ENCODE measurements around the gene LPCAT2. TPM values are rescaled to one million over a fixed set of nuclear protein-coding genes. Genes with fewer than 3 reads are reported as not detected.

LPCAT2 gene
- total RNA-seq, 1 experiment from 2014 or later: 0.47 TPM

DNA sequence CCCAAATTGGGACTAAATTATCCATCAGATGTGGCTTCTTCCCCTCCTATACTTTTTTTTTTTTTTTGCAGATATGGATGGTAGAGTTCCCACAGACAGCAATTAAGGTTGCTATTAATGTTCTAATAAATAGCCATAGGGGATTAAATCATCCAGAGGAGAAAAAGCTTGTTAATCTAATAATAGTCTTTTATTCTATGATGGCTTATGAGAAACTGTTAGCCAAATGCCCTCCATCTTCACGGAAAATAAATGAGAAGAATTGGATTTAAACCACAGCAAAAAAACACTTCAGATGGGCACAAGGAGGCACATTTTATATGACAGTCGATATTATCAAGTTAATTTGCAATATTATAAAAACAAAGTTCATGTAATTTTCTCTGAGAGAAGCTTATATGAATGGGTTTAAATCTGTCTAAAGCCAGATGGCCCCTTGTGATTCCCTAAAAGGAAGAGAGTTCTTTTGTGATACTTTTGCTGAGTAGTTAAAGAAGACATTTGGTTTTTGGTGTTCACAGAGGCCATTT lies 52.5 kb downstream of the LPCAT2 start:
- Histone ChIP-seq H3K36me3 (no peaks in the 10 kb centered on the region), H3K27ac (no peak overlapping the region), H3K27me3 (replicated peaks) (no peaks in the 10 kb centered on the region), H3K4me1 (replicated peaks) (peaks cover 27% of the 10 kb centered on the region), H3K9me3 (replicated peaks) (no peaks in the 10 kb centered on the region), H3K4me3 (no peak overlapping the region)
- DNase-seq (ENCODE audit: low read depth in 1 of 2, low spot score in 2 of 2): no peak

GRCh38 chr16:55562936-55563335 lies 54.1 kb downstream of the LPCAT2 start:
- no peak overlapping the region for H3K4me3 ChIP-seq
- no peak for DNase-seq (ENCODE audit: low read depth in 1 of 2, low spot score in 2 of 2)

GRCh38 chr16:55563797-55564196 lies 54.9 kb downstream of the LPCAT2 start:
- H3K4me3 ChIP-seq: no peak overlapping the region
- peaks cover 39% of the 10 kb centered on the region for H3K4me1 ChIP-seq (replicated peaks)
- no peaks in the 10 kb centered on the region for H3K9me3 ChIP-seq (replicated peaks)
- no peaks in the 10 kb centered on the region for H3K36me3 ChIP-seq
- no peak overlapping the region for H3K27ac ChIP-seq
- no peak for DNase-seq (ENCODE audit: low read depth in 1 of 2, low spot score in 2 of 2)
- H3K27me3 ChIP-seq (replicated peaks): no peaks in the 10 kb centered on the region

More at GRCh38 chr16:55562936-55563335, 54.1 kb downstream of the LPCAT2 start:
- H3K27ac ChIP-seq: no peak overlapping the region
- no peaks in the 10 kb centered on the region for H3K9me3 ChIP-seq (replicated peaks)
- H3K36me3 ChIP-seq: no peaks in the 10 kb centered on the region
- peaks cover 35% of the 10 kb centered on the region for H3K4me1 ChIP-seq (replicated peaks)
- H3K27me3 ChIP-seq (replicated peaks): no peaks in the 10 kb centered on the region

DNA sequence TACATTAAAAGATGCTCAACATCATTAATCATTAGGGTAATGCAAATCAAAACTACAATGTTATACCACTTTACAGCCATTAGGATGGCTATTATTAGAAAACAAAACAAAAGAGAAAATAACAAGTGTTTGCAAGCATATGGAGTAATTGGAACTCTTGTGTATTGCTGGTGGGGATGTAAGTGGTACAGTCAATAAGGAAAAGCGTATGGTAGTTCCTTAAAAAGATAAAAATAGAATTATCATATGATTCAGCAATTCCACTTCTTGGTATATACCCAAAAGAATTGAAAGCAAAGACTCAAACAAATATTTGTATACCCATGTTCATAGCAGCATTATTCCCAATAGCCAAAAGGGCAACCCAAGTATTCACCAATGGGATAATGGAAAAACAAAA lies 56.2 kb downstream of the LPCAT2 start:
- Histone ChIP-seq H3K27ac (no peak overlapping the region), H3K9me3 (replicated peaks) (no peaks in the 10 kb centered on the region), H3K36me3 (no peaks in the 10 kb centered on the region), H3K27me3 (replicated peaks) (no peaks in the 10 kb centered on the region), H3K4me3 (no peak overlapping the region), H3K4me1 (replicated peaks) (peaks cover 29% of the 10 kb centered on the region)
- DNase-seq (ENCODE audit: low read depth in 1 of 2, low spot score in 2 of 2): no peak

DNA sequence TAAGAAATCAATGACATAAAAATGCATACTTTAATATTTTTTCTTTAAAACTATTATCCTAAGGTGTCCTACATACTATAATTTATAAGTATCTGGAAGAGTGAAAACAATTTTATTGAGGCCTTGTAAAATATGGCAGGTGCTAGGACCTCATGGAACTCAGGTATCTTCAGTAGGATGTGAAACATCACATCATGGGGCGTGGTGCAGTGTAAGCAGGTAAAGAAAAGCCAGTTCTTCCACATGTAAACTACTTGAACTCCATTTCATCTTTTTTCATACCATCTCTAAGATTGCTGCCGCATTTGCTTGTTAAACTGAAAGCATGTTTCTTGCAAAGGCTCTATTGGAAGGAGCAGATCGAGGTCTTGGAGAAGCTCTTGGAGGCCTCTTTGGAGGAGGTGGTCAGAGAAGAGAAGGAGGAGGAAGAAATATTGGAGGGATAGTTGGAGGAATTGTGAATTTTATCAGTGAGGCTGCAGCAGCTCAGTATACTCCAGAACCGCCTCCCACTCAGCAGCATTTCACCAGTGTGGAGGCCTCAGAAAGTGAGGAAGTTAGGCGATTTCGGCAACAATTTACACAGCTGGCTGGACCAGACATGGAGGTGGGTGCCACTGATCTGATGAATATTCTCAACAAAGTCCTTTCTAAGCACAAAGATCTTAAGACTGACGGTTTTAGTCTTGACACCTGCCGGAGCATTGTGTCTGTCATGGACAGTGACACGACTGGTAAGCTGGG lies 57.7 kb downstream of the LPCAT2 start, which contains the start of gene CAPNS2:
CAPNS2 (plus strand) TSS at position 253 of the 744 bp plus-strand sequence; CDS start at position 326, 73 bp downstream.
- Histone ChIP-seq H3K4me1 (replicated peaks) (peaks cover 28% of the 10 kb centered on the region), H3K4me3 (no peak within 1 kb of the TSS), H3K27me3 (replicated peaks) (no peaks in the 10 kb centered on the region), H3K36me3 (no peaks in the 10 kb centered on the region), H3K9me3 (replicated peaks) (no peaks in the 10 kb centered on the region), H3K27ac (no peak within 1 kb of the TSS; the same call in 1 of the 2 replicates)
- DNase-seq (ENCODE audit: low read depth in 1 of 2, low spot score in 2 of 2): no peak

GRCh38 chr16:55567382-55567781 lies 58.5 kb downstream of the LPCAT2 start:
- Histone ChIP-seq H3K36me3 (no peaks in the 10 kb centered on the region), H3K4me1 (replicated peaks) (peaks cover 28% of the 10 kb centered on the region), H3K27me3 (replicated peaks) (no peaks in the 10 kb centered on the region), H3K4me3 (no peak overlapping the region), H3K9me3 (replicated peaks) (no peaks in the 10 kb centered on the region), H3K27ac (no peak overlapping the region; the same call in 1 of the 2 replicates)
- DNase-seq (ENCODE audit: low read depth in 1 of 2, low spot score in 2 of 2): no peak

DNA sequence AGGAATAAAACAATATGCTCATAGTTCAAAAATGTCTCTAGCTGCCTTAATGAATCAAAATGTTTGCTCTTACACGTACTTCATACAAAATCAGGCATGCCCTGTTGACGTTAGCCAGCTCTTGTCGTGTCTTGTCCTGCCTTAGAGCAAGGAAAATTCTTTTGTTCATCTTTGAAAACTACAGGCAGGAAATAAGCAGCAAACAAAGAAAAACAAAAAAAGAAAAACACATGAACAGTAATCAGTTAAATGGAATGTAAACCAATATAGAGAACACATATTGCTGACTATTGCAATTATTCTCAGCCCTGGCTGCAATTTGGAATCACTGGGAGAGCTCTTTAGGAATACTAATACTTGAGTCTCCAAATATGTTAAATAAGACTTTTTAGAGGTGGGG lies 59.3 kb downstream of the LPCAT2 start:
- H3K36me3 ChIP-seq: no peaks in the 10 kb centered on the region
- no peaks in the 10 kb centered on the region for H3K9me3 ChIP-seq (replicated peaks)
- DNase-seq (ENCODE audit: low read depth in 1 of 2, low spot score in 2 of 2): peak in 1 of 2 experiments; percentile 57
- no peaks in the 10 kb centered on the region for H3K27me3 ChIP-seq (replicated peaks)
- H3K27ac ChIP-seq: peak overlapping the region; percentile 0; the same call in 1 of the 2 replicates
- H3K4me1 ChIP-seq (replicated peaks): peaks cover 28% of the 10 kb centered on the region
- H3K4me3 ChIP-seq: no peak overlapping the region

DNA sequence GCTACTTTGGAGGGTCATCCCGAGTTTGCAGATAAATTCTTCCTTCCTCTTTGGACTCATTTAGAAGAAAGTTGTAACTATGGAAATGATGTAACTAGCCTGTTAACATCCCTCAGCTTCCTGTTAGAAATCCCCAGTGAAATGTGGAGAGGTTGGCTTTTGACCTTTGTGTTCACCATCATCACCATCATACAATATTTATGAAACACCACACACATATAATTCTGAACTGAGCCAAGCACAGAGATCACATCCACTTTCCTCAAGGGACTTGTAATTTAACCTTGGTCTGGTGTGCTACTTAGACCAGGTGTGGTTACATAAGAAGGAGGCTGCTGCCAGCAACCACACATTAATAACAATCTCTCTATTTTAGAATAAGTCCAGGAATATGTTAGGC lies 60.2 kb downstream of the LPCAT2 start:
- Histone ChIP-seq H3K36me3 (no peaks in the 10 kb centered on the region), H3K27me3 (replicated peaks) (no peaks in the 10 kb centered on the region), H3K4me3 (no peak overlapping the region), H3K27ac (no peak overlapping the region), H3K9me3 (replicated peaks) (no peaks in the 10 kb centered on the region), H3K4me1 (replicated peaks) (peaks cover 23% of the 10 kb centered on the region)
- no peak for DNase-seq (ENCODE audit: low read depth in 1 of 2, low spot score in 2 of 2)

DNA sequence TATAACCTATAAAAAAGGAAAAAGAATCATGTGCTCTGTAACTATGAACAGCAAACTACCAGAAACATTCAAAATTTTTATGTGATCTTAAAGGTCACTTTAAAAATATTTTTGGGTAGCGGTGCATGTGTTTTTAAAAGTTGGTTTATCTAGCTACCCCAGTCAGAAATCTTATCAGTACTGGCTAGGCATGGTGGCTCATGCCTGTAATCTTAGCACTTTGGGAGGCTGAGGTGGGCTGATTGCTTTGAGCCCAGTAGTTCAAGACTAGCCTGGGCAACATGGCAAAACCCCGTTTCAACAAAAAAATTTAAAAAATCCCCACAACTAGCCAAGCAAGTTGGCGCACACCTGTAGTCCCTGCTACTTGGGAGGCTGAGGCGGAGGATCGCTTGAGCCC lies 61.3 kb downstream of the LPCAT2 start:
- no peak for DNase-seq (ENCODE audit: low read depth in 1 of 2, low spot score in 2 of 2)
- Histone ChIP-seq H3K27me3 (replicated peaks) (no peaks in the 10 kb centered on the region), H3K4me1 (replicated peaks) (peaks cover 19% of the 10 kb centered on the region), H3K27ac (no peak overlapping the region), H3K9me3 (replicated peaks) (no peaks in the 10 kb centered on the region), H3K4me3 (no peak overlapping the region), H3K36me3 (no peaks in the 10 kb centered on the region)

DNA sequence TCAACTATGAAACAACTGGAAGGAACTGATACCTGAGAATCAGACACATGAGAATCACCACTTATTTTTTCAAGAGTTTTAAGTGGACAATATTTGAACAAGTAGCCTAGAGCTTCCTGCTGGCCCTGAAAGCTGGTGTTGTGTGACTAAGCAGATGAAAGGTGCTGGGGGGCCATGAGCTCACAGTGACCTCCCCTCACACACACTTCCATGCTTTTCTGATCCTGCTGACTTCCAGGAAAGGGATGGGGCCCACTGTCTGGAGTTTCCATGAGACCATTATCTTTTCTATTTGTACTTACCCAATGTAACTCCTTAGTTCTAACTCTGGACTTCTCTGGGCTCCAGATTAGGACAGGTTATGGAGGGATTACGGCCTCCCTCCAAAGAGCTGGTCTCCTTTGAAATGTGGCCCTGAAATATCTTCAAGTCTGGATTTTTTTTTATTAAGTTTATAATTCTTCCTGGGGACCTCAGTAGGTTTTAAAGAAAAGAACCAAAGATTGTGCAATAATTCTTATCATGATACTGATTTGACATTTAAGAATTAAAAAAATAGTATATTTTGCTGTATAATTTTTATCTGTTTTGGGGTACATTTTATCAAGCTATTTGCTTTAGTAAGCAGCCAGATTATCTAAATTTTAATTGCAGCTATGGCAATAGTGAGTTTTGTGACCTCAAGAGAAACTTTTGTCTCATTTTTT lies 62.5 kb downstream of the LPCAT2 start:
- Histone ChIP-seq H3K27ac (no peak overlapping the region), H3K36me3 (no peaks in the 10 kb centered on the region), H3K9me3 (replicated peaks) (no peaks in the 10 kb centered on the region), H3K27me3 (replicated peaks) (no peaks in the 10 kb centered on the region), H3K4me1 (replicated peaks) (peaks cover 19% of the 10 kb centered on the region), H3K4me3 (no peak overlapping the region)
- no peak for DNase-seq (ENCODE audit: low read depth in 1 of 2, low spot score in 2 of 2)

DNA sequence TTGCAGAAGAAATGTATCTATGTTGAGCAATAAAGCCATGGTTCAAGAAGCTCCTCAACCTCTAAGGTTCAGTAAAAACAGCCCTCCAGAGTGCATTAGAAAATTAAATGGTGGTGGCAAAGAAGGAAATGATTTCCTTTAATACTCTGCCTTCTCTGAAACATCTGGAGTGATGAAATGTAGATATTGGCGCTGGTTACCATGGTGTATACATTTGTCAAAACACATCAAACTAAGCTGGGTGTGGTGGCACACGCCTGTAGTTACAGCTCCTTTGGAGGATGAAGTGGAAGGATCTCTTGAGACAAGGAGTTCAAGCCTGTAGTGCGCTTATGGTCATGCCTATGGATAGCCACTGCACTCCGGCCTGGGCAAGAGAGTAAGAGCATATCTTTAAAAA lies 63.6 kb downstream of the LPCAT2 start:
- H3K4me3 ChIP-seq: no peak overlapping the region
- no peak overlapping the region for H3K27ac ChIP-seq
- no peaks in the 10 kb centered on the region for H3K9me3 ChIP-seq (replicated peaks)
- H3K36me3 ChIP-seq: no peaks in the 10 kb centered on the region
- DNase-seq (ENCODE audit: low read depth in 1 of 2, low spot score in 2 of 2): no peak
- H3K4me1 ChIP-seq (replicated peaks): peaks cover 16% of the 10 kb centered on the region
- H3K27me3 ChIP-seq (replicated peaks): 0 out of 2 replicates have a peak, but pooled peaks cover 2% of the 10 kb centered on the region

- no peaks in the 10 kb centered on the region for H3K4me1 ChIP-seq (replicated peaks)
- no peak overlapping the region for H3K27ac ChIP-seq
- no peaks in the 10 kb centered on the region for H3K9me3 ChIP-seq (replicated peaks)
- no peak for DNase-seq (ENCODE audit: low read depth in 1 of 2, low spot score in 2 of 2)
- H3K27me3 ChIP-seq (replicated peaks): 0 out of 2 replicates have a peak, but pooled peaks cover 2% of the 10 kb centered on the region
- H3K4me3 ChIP-seq: no peak overlapping the region
- H3K36me3 ChIP-seq: no peaks in the 10 kb centered on the region
Observed at GRCh38 chr16:55574811-55575210, 65.9 kb downstream of the LPCAT2 start.

DNA sequence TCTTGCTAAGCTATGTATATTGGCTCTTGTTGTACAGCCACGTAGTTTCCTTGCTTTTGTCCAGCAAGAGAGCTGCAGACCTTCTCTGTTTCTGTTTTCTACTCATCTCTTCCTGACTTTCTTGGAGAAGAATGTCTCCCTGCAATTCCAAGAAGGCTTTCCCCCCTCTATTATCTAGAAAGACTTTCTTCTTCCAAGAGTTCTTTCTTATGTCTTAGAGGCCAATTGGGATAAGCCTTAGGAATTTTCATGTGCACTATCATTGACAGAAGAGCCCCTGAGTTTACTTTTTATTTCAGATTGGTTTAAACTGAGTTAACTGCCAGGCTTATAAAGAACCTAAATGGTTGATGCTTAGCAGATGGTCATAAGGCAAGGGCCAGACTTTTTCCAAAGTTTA lies 66.6 kb downstream of the LPCAT2 start:
- no peaks in the 10 kb centered on the region for H3K4me1 ChIP-seq (replicated peaks)
- no peak for DNase-seq (ENCODE audit: low read depth in 1 of 2, low spot score in 2 of 2)

DNA sequence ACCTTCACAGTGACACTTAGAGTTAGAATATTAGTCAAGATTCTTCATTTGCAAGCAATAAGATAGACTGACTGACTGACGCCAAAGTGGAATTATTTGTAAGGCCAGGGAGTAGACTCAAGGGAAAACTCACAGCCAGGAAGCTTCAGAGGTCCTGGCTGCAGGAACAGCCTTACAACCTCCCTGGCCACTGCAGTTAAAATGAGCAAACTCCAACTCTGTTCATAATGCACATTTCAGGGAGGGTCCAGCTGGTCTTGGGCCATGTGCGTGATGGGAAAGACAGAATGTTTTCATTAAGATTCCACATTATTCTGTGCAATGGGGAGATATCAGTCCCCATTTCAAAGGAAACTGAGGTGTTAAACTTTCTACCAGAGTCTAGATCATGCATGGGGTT lies 67.5 kb downstream of the LPCAT2 start:
- no peaks in the 10 kb centered on the region for H3K4me1 ChIP-seq (replicated peaks)
- H3K36me3 ChIP-seq: no peaks in the 10 kb centered on the region
- DNase-seq (ENCODE audit: low read depth in 1 of 2, low spot score in 2 of 2): no peak
- H3K4me3 ChIP-seq: no peak overlapping the region
- H3K9me3 ChIP-seq (replicated peaks): no peaks in the 10 kb centered on the region
- H3K27ac ChIP-seq: no peak overlapping the region
- 0 out of 2 replicates have a peak, but pooled peaks cover 2% of the 10 kb centered on the region for H3K27me3 ChIP-seq (replicated peaks)

More for the DNA sequence above, 66.6 kb downstream of the LPCAT2 start:
- no peaks in the 10 kb centered on the region for H3K36me3 ChIP-seq
- 0 out of 2 replicates have a peak, but pooled peaks cover 2% of the 10 kb centered on the region for H3K27me3 ChIP-seq (replicated peaks)
- no peak overlapping the region for H3K27ac ChIP-seq
- H3K9me3 ChIP-seq (replicated peaks): no peaks in the 10 kb centered on the region
- no peak overlapping the region for H3K4me3 ChIP-seq

Data from SJSA1 (cell line).